ENCODE data around the gene CFLAR. TPM values are rescaled to one million over a fixed set of nuclear protein-coding genes. Genes with fewer than 3 reads are reported as not detected.

The CFLAR gene
- total RNA-seq (100 to 1,000 TPM in 1 of 6 donors, 10 to 100 TPM in 5; 37.0 to 101 (median 56.6) TPM), polyA plus RNA-seq (10 to 100 TPM; 34.6 to 37.1 TPM)

- Histone ChIP-seq H3K4me1 (peaks cover 3 to 15% (median 12%) of the 10 kb centered on the region in 3 donors), H3K27ac (peak within 1 kb of the TSS; percentile 99 to 100 (median 100)), H3K4me3 (peak within 1 kb of the TSS; percentile 42 to 93 (median 70)), H3K27me3 (no peaks in the 10 kb centered on the region), H3K9me3 (no peaks in the 10 kb centered on the region), H3K36me3 (no peaks in the 10 kb centered on the region)
- TF ChIP-seq, protein P1, sequence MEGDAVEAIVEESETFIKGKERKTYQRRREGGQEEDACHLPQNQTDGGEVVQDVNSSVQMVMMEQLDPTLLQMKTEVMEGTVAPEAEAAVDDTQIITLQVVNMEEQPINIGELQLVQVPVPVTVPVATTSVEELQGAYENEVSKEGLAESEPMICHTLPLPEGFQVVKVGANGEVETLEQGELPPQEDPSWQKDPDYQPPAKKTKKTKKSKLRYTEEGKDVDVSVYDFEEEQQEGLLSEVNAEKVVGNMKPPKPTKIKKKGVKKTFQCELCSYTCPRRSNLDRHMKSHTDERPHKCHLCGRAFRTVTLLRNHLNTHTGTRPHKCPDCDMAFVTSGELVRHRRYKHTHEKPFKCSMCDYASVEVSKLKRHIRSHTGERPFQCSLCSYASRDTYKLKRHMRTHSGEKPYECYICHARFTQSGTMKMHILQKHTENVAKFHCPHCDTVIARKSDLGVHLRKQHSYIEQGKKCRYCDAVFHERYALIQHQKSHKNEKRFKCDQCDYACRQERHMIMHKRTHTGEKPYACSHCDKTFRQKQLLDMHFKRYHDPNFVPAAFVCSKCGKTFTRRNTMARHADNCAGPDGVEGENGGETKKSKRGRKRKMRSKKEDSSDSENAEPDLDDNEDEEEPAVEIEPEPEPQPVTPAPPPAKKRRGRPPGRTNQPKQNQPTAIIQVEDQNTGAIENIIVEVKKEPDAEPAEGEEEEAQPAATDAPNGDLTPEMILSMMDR (IDR thresholded peaks at IDR 0.05): no peak
- FAIRE-seq (no peak), DNase-seq (peak; percentile 69 to 85 (median 72)), ATAC-seq (peak; percentile 51 to 62 (median 56))
- WGBS, 2 donors: 0 to 1% methylated on average over 70 to 75 of the region's 75 CpGs
- intact Hi-C loops (cut with DNase I): loop anchor here in 1 of 3 donors (5.0 kb wide), 1 partner anchor 41 kb away; no protein-coding TSS in a partner anchor
These were observed at the start of gene CFLAR for GRCh38 chr2:201116115-201116958. TSS of gene CFLAR (plus strand) at chr2:201116164. CDS start at chr2:201129866, 13,702 bp downstream.

DNA sequence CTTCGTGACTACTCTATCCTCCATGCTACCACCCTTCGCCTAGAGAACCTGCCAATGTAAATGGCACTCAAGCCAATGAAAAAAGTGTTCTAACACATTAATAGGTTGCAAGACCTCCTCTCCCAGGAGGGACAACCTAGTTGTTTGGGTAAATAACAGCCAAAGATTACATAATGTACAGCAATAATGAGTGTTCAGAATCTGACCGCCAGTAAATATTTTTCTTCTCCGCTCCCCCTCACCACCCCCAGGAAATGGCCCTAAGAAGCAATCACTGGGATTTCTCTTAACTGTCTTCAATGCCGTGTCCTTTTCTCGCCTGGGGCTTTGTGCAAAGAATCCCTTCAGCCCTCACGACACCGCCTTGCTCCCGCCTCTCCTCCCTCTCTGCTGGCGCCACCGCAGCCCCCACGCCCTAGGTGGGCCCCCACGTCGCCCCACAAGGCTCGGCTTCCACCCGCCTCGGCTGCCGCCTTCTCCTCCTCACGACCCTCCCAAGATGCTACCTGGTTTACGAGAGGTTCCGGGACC, 45.0 kb upstream of the CFLAR start:
- ATAC-seq: peak; percentile 6 to 29 (median 22)

DNA sequence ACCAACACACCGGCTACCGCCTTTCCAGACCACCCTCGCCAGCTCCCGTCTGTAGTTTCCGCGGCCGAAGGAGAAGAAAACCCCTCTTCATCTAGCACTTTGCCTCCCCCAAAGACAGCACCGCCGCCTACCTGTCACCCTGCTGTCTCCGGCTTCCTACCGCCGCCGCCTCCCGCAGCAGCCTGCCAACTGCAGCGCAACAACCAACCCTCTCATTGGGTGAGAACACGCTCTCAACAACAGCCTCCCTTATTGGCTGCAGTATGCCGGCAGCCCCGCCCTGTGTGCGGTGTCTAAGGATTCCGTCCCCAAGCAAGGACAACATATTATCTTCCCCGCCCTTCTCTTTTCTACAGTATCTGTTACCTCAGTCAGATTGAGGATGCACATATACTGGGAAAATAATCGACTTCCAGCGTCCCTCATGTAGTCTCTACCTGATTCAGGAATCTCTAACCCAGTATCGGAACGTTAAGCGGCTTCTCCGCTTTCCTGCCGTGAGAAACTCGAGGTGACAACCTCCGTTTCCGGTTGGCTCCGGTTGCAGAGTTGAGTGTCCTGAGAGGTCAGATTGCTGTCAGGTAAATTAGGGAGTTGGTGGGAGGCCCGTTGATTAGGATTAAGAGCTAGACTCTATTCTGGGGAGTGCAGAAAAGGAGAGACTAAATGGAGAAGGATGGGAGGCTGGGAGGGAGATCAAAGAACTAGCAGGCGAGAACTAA, 44.3 kb upstream of the CFLAR start, which contains the start of the genes HYCC2 and NDUFB3:
TSS of gene HYCC2 (minus strand) at position 193 of the 722 bp plus-strand sequence. CDS start 47,662 bp downstream, outside the sequence.
TSS of gene NDUFB3 (plus strand) at position 523 of the 722 bp plus-strand sequence. CDS start 6,882 bp downstream, outside the sequence.
- Histone ChIP-seq H3K4me3 (peak within 1 kb of the TSS; percentile 63 to 96 (median 91)), H3K27ac (peak within 1 kb of the TSS; percentile 81 to 88 (median 86)), H3K36me3 (no peaks in the 10 kb centered on the region), H3K4me1 (peaks cover 9 to 31% (median 23%) of the 10 kb centered on the region in 3 donors), H3K9me3 (no peaks in the 10 kb centered on the region), H3K27me3 (no peaks in the 10 kb centered on the region)
- TF ChIP-seq, protein P1 (IDR thresholded peaks at IDR 0.05): no peak
- 0% methylated on average over 31 to 34 of the region's 34 CpGs for WGBS, 2 donors
- DNase-seq: peak; percentile 87 to 93 (median 90)
- peak; percentile 99 to 100 (median 99) for ATAC-seq
- FAIRE-seq: peak; percentile 85
- intact Hi-C loops (cut with DNase I): no loop called here

More for the DNA sequence above, 45.0 kb upstream of the CFLAR start:
- FAIRE-seq (no peak), DNase-seq (no peak)
- Histone ChIP-seq H3K27ac (peak overlapping the region; percentile 81 to 88 (median 86)), H3K36me3 (no peaks in the 10 kb centered on the region), H3K27me3 (no peaks in the 10 kb centered on the region), H3K4me3 (peak overlapping the region; percentile 63 to 96 (median 91)), H3K9me3 (no peaks in the 10 kb centered on the region), H3K4me1 (peaks cover 9 to 31% (median 23%) of the 10 kb centered on the region in 3 donors)
- TF ChIP-seq, protein P1 (IDR thresholded peaks at IDR 0.05): no peak
- 1% methylated on average over 21 of the region's 21 CpGs for WGBS, 2 donors
- intact Hi-C loops (cut with DNase I): no loop called here

DNA sequence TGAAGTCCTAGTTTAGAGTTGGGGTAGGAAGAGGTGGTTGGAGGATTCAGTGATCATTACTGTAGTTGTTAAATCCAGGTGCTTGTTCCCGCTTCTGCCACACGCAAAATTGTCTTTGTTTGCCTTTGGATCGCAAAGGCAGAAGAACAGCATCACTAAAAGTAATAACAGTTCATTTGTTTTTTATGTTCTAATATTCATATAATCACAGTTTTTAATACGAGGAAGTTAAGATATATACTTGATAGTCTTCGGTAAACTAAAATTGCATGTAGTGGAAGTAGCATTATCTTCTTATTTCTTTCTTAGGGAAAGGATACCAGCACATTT, 43.8 kb upstream of the CFLAR start:
- ATAC-seq: peak in 3 of 4 donors; percentile 2
- no peak for DNase-seq
- H3K27ac ChIP-seq: peak overlapping the region in 2 of 4 donors; percentile 85 to 88
- peaks cover 9 to 30% (median 23%) of the 10 kb centered on the region in 3 donors for H3K4me1 ChIP-seq
- intact Hi-C loops (cut with DNase I): no loop called here
- TF ChIP-seq, protein P1 (IDR thresholded peaks at IDR 0.05): no peak
- H3K9me3 ChIP-seq: no peaks in the 10 kb centered on the region
- no peaks in the 10 kb centered on the region for H3K36me3 ChIP-seq
- peak overlapping the region; percentile 63 to 96 (median 91) for H3K4me3 ChIP-seq
- no peaks in the 10 kb centered on the region for H3K27me3 ChIP-seq
- FAIRE-seq: no peak
- 2% methylated on average over 5 of the region's 5 CpGs for WGBS, 2 donors
